CD4-positive, alpha-beta T cell treated with Interferon alpha-2 for 1 hour (primary cell): Measurements from ENCODE around the gene ECSIT.

ENCODE experiments used
- DNase-seq, 2 donors: peaks; one replicate each; pipeline ENCODE4 v3.0.0-alpha.2; 2020 to 2022

The ECSIT gene

GRCh38 chr19:11499890-11500420 lies 29.0 kb downstream of the ECSIT start:
- no peak for DNase-seq

DNA sequence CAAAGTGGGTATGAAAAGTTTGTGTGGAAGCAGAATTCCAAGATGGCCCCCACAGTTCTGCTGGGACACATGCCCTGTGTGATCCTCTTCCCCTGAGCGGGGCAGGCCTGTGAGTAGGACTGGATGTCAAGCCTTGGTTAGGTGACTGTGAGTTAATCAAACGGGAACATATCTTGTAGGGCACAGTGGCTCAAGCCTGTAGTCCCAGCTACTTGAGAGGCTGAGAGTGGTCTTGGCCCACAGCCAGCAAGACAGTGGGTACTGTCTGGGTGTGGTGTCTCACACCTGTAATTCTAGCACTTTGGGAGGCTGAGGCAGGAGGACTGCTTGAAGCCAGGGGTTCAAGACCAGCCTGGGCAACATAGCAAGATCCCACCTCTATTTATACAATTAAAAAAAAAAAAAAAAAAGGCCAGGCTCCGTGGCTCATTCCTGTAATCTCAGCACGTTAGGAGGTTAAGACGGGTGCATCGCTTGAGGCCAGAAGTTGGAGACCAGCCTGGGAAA lies 29.7 kb downstream of the ECSIT start:
- DNase-seq = no peak

- DNase-seq = peak; percentile 49 to 67
These were observed 32.4 kb downstream of the ECSIT start for GRCh38 chr19:11496391-11497163.

- DNase-seq = no peak
These were observed 33.0 kb downstream of the ECSIT start for GRCh38 chr19:11495885-11496284.

- no peak for DNase-seq
These were observed 33.5 kb downstream of the ECSIT start for GRCh38 chr19:11495481-11495880.

DNA sequence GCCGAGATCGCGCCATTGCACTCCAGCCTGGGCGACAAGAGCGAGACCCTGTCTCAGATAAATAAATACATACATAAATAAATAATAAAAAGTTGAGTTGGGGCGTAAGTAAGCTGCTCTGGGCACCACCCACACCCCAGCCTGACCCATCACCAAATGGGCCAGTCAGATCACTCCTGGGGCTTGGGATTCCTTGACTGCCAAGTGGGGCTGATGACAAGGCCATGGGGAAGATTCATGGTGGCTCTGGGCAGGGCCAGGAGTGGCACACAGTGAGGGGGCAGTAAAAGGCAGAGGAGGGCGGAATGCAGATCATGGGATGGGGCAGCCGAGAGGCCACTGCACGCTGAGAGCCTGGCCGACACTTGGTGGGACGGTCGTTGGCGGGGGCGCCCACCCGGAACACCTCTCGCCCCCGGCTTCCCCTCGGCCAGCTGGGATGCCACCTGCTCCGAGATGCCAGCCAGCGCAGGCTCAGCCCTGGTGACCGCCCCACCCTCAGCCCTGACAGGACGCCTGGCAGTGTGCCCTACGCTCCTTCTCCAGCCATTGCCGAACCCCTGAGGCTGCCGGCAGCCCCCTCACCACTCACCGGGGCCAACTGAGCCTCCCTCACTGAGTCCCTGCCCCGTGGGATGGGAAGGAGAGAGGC lies 34.2 kb downstream of the ECSIT start:
- no peak for DNase-seq

GRCh38 chr19:11489378-11489777 lies 39.6 kb downstream of the ECSIT start:
- DNase-seq = no peak

DNA sequence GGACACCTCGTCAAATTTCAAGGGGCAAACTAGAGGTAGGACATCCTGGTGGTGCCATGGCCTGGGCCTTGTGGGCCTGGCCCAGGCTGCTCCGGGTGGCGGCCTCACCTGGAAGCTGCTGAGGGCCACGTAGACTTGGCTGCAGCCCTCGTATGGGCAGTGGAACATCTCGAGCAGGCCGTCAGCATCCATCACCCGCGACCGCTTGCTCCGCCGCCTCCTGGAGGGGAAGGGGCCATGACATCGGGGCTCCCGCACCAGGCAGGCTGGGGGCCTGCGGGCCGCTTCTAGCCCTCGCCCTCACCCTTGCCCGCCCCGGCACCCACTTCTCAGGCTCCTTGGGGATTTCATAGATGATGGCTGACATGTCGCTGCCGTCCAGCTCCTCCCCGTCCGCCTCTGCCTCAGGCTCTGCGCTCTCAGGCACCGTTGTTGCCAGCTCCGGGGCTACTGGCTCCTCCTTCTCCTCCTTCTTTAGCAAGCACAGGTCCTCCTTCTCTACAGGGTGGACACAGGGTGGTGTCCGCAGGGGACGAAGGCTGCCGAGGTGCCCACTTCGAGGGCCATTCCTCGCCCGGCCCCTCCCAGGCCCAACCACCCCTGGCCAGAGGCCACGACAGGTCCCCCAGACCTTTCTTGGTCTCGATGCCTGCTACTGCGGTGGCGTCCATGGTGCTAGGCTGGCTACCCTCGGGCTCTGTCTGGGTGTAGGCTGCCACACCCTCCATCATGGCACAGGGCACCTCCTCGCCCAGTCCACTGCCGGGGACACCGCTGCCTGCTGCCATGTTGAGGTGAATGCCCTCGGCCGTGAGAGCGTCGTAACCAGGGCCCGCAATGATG lies 42.1 kb downstream of the ECSIT start:
- DNase-seq = no peak

DNA sequence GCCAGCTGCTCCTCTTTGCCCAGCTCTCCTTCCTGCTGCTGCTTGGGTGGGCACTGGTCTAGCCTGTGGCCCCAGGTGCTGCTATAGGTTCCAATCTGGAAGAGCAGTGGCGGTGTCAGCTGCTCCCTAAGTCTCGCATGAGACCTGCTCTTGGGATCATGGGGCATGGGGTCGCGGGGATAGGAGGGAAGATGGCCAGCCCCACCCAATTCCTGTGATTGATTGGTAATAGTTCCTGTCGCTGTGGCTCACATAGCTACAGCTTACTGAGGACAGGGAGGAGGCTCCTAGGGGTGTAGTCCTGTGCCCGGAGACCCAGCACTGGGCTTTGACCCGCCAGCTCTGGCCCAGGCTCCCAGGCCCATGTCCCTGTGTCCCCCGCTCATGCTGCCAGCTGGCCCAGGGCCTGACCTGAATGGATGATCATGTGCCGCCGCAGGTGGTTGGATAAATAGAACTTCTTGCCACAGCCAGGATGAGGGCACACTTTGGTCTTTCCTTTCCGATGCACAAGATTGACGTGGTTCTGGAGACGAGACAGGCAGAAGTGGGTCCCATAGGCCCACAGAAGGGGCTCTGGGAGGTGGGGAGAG lies 43.6 kb downstream of the ECSIT start:
- no peak for DNase-seq

GRCh38 chr19:11483366-11484111 lies 45.4 kb downstream of the ECSIT start:
- no peak for DNase-seq

DNA sequence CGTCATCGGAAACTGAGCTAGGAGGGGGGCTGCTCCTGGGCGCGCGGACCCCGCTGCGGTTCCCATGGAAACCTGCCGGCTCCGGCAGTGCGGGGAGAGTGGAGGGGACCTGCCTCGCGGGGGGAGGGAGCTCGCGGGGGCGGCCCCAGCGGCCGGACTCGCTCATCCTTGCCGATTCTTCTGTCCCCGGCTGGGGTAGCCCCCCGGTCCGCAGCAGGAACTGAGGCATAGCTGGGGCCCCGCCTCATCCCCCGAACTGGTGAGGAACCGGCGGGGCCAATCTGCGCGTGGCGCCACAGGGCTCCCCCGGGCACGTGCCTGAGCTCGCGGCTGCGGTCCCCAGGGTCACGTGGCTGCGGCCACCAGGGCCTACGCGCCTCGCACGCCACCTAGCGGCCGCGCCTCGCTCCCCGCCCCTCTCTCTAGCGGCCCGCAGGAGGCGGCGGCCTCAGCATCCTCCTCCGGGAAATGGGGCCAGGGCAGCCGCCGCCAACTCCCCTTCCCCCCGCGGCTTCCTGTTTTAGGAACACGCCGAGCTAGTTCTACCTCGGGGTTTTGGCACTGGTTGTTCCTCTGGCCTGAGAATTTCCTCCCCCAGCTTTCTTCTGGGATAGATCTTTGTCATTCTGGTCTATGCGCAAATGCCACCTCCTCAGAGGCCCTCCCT lies 46.4 kb downstream of the ECSIT start:
- DNase-seq = peak; percentile 86 to 92

- DNase-seq = peak; percentile 61 to 75
These were observed 47.2 kb downstream of the ECSIT start for GRCh38 chr19:11481534-11482383.

GRCh38 chr19:11480715-11481533 lies 48.0 kb downstream of the ECSIT start, which contains the start of gene ELAVL3:
Gene ELAVL3 (minus strand): TSS chr19:11481046. CDS start chr19:11480608, 438 bp downstream.
- DNase-seq = no peak

- DNase-seq = no peak
These were observed 48.8 kb downstream of the ECSIT start for GRCh38 chr19:11479898-11480714.

GRCh38 chr19:11479090-11479897 lies 49.6 kb downstream of the ECSIT start:
- DNase-seq = peak in 1 of 2 donors; percentile 24

- no peak for DNase-seq
These were observed 50.5 kb downstream of the ECSIT start for GRCh38 chr19:11478167-11479089.
